GM23338 (cell line): ENCODE measurements around the gene FIP1L1. TPM values are rescaled to one million over a fixed set of nuclear protein-coding genes. Genes with fewer than 3 reads are reported as not detected.

Experiments used
- ATAC-seq: fragments of 200-7000 bp; cut with Tn5 transposase; 3 replicates; pipeline ENCODE4 v1.9.1; 2020
- DNase-seq: peaks from one replicate; pipeline ENCODE4 v3.0.0-alpha.2; 2015; ENCODE audit warnings: low spot score
- H2AFZ ChIP-seq: fragments of 200-600 bp; sonication (generic); 2 replicates; pipeline ENCODE4 v1.8.0; 2016; ENCODE audit warnings: antibody characterized with exemption, mild to moderate bottlenecking, moderate library complexity
- H3F3A ChIP-seq: fragments of 200-600 bp; sonication (generic); replicated peaks from 2 replicates; pipeline ENCODE4 v1.8.0; 2017; ENCODE audit warnings: antibody characterized with exemption, mixed run types, low read depth
- H3K27ac ChIP-seq: fragments of 200-600 bp; sonication (generic); 2 replicates; pipeline ENCODE4 v1.6.1; 2016; ENCODE audit warnings: low read depth
- H3K27me3 ChIP-seq: fragments of 200-600 bp; sonication (generic); 2 replicates; pipeline ENCODE4 v1.8.0; 2016; ENCODE audit warnings: mild to moderate bottlenecking, mixed run types, moderate library complexity; ENCODE audit not compliant: insufficient read depth
- H3K36me3 ChIP-seq: fragments of 200-600 bp; sonication (generic); 2 replicates; pipeline ENCODE4 v1.8.0; 2016; ENCODE audit warnings: mild to moderate bottlenecking; ENCODE audit not compliant: insufficient read depth
- H3K4me1 ChIP-seq: fragments of 200-600 bp; sonication (generic); 2 replicates; pipeline ENCODE4 v1.8.0; 2016; ENCODE audit warnings: mild to moderate bottlenecking, moderate library complexity; ENCODE audit not compliant: insufficient read depth
- H3K4me2 ChIP-seq: fragments of 200-600 bp; sonication (generic); 2 replicates; pipeline ENCODE4 v1.7.1; 2017; ENCODE audit warnings: mixed run types
- H3K4me3 ChIP-seq: fragments of 200-600 bp; sonication (generic); 2 replicates; pipeline ENCODE4 v1.6.1; 2016; ENCODE audit warnings: mixed run types
- H3K79me2 ChIP-seq: fragments of 200-600 bp; sonication (generic); replicated peaks from 2 replicates; pipeline ENCODE4 v1.8.0; 2017; ENCODE audit warnings: mild to moderate bottlenecking; ENCODE audit not compliant: insufficient read depth
- H3K9me2 ChIP-seq: fragments of 200-600 bp; sonication (generic); 2 replicates; pipeline ENCODE4 v1.8.0; 2017; ENCODE audit not compliant: insufficient read depth
- H4K20me1 ChIP-seq: fragments of 200-600 bp; sonication (generic); replicated peaks from 2 replicates; pipeline ENCODE4 v1.8.0; 2017; ENCODE audit warnings: mild to moderate bottlenecking; ENCODE audit not compliant: insufficient read depth
- H3K27ac Mint-ChIP-seq: 2 replicates; pipeline ENCODE4 v1.8.0; 2020; ENCODE audit warnings: inconsistent platforms, mild to moderate bottlenecking, moderate library complexity, mixed read lengths
- H3K27me3 Mint-ChIP-seq: 3 replicates; pipeline ENCODE4 v1.8.0; 2022; ENCODE audit warnings: low read depth, mild to moderate bottlenecking, moderate library complexity, mixed read lengths, inconsistent platforms; ENCODE audit not compliant: insufficient read depth, poor library complexity
- H3K36me3 Mint-ChIP-seq: 3 replicates; pipeline ENCODE4 v1.8.0; 2021; ENCODE audit warnings: low read depth, mild to moderate bottlenecking, inconsistent platforms, moderate library complexity, mixed read lengths
- H3K4me1 Mint-ChIP-seq: 3 replicates; pipeline ENCODE4 v1.8.0; 2020; ENCODE audit warnings: mild to moderate bottlenecking, inconsistent platforms, mixed read lengths
- H3K4me3 Mint-ChIP-seq: 3 replicates; pipeline ENCODE4 v1.8.0; 2021; ENCODE audit warnings: moderate library complexity, mild to moderate bottlenecking, inconsistent platforms, mixed read lengths
- H3K9me3 Mint-ChIP-seq: 3 replicates; pipeline ENCODE4 v1.8.0; 2020; ENCODE audit warnings: moderate library complexity, mild to moderate bottlenecking, inconsistent platforms, mixed read lengths
- CREB1 ChIP-seq: fragments of 250-450 bp; sonication (Bioruptor Pico); IDR thresholded peaks from 2 replicates; pipeline ENCODE4 v1.5.0; 2020; ENCODE audit warnings: low read depth, mild to moderate bottlenecking, moderate library complexity
- ETS1 ChIP-seq: IDR thresholded peaks from 2 replicates; pipeline ENCODE4 v1.6.1; 2016; ENCODE audit warnings: antibody characterized with exemption
- EZH2 ChIP-seq: fragments of 200-600 bp; sonication (generic); IDR thresholded peaks from one replicate; pipeline ENCODE4 v1.8.0; 2017; ENCODE audit warnings: antibody characterized with exemption, mild to moderate bottlenecking, low read depth; ENCODE audit not compliant: unreplicated experiment
- EZH2phosphoT487 ChIP-seq: fragments of 200-600 bp; sonication (generic); IDR thresholded peaks from one replicate; pipeline ENCODE4 v1.8.1; 2018; ENCODE audit warnings: antibody characterized with exemption; ENCODE audit not compliant: unreplicated experiment
- JUNB ChIP-seq: IDR thresholded peaks from one replicate; pipeline ENCODE4 v1.6.1; 2016; ENCODE audit warnings: antibody characterized with exemption; ENCODE audit not compliant: unreplicated experiment
- NANOG ChIP-seq: IDR thresholded peaks from 2 replicates; pipeline ENCODE4 v1.6.1; 2016; ENCODE audit warnings: antibody characterized with exemption, borderline replicate concordance
- POLR2AphosphoS5 ChIP-seq: IDR thresholded peaks from 2 replicates; pipeline ENCODE4 v1.6.1; 2016; ENCODE audit warnings: antibody characterized with exemption, low read depth
- STAT1 ChIP-seq: IDR thresholded peaks from one replicate; pipeline ENCODE4 v1.6.1; 2016; ENCODE audit warnings: antibody characterized with exemption; ENCODE audit not compliant: unreplicated experiment
- ZNF114 ChIP-seq: fragments of 250-450 bp; sonication (Bioruptor Pico); IDR thresholded peaks from 2 replicates; pipeline ENCODE4 v1.5.0; 2020; ENCODE audit warnings: mild to moderate bottlenecking, moderate library complexity
- ZNF331 ChIP-seq: fragments of 250-450 bp; sonication (Bioruptor Pico); IDR thresholded peaks from 2 replicates; pipeline ENCODE4 v1.5.0; 2020; ENCODE audit warnings: low read depth, mild to moderate bottlenecking, moderate library complexity
- ZNF462 ChIP-seq: fragments of 250-450 bp; sonication (Bioruptor Pico); IDR thresholded peaks from 2 replicates; pipeline ENCODE4 v1.5.0; 2020; ENCODE audit warnings: mild to moderate bottlenecking, moderate library complexity
- polyA plus RNA-seq: library from polyadenylated mRNA; unstranded; fragments of >200 nt; fragmentation: Nextera tagmentation; extraction: Ambion mirVana; gene quantifications from 2 replicates; pipeline ENCODE4 v1.2.1, GENCODE V29; 2016
- total RNA-seq: library from RNA; depleted of rRNA; stranded (reverse); fragments of >200 nt; shearing (Covaris generic); gene quantifications from 2 replicates; pipeline ENCODE4 v1.2.3, GENCODE V29; 2014
- TF ChIP-seq, protein P1 (sequence below), 2 experiments: fragments of 200-600 bp in 1 of 2; sonication (generic) in 1 of 2; conservative IDR thresholded peaks; 2 replicates each; pipeline versions ENCODE4 v1.5.1 to v1.6.1; 2016 to 2017; ENCODE audit warnings: antibody characterized with exemption in 2 of 2, low read depth in 2 of 2, mild to moderate bottlenecking in 2 of 2, moderate library complexity in 1 of 2
- TF ChIP-seq, protein P2 (sequence below): IDR thresholded peaks from one replicate; pipeline ENCODE4 v1.6.1; 2018; ENCODE audit warnings: antibody characterized with exemption; ENCODE audit not compliant: unreplicated experiment

Gene FIP1L1
- total and polyA plus RNA-seq, 2 experiments from 2014 or later: 43.3 to 54.0 TPM

GRCh38 chr4:53432528-53433424 is 55.3 kb downstream of the FIP1L1 start:
- DNase-seq: no peak
- Histone ChIP-seq H4K20me1 (peaks cover 14% of the 10 kb centered on the region), H3K9me2 (no peaks in the 10 kb centered on the region), H3F3A (no peaks in the 10 kb centered on the region), H3K4me2 (no peak overlapping the region), H3K4me3 (no peak overlapping the region), H2AFZ (no peak overlapping the region), H3K79me2 (peaks cover 6% of the 10 kb centered on the region; the same call in 1 of the 2 replicates), H3K27me3 (no peaks in the 10 kb centered on the region), H3K27ac (no peak overlapping the region), H3K36me3 (peaks cover 4% of the 10 kb centered on the region; the same call in 1 of the 2 replicates), H3K4me1 (no peaks in the 10 kb centered on the region)
- ATAC-seq: no peak
- Mint-ChIP-seq H3K4me1 (no peaks in the 10 kb centered on the region), H3K27ac (no peak overlapping the region), H3K4me3 (no peak overlapping the region), H3K36me3 (peaks cover 46% of the 10 kb centered on the region), H3K9me3 (no peaks in the 10 kb centered on the region; the same call in 2 of the 3 replicates), H3K27me3 (peaks cover 2% of the 10 kb centered on the region)
- TF ChIP-seq, protein P1, sequence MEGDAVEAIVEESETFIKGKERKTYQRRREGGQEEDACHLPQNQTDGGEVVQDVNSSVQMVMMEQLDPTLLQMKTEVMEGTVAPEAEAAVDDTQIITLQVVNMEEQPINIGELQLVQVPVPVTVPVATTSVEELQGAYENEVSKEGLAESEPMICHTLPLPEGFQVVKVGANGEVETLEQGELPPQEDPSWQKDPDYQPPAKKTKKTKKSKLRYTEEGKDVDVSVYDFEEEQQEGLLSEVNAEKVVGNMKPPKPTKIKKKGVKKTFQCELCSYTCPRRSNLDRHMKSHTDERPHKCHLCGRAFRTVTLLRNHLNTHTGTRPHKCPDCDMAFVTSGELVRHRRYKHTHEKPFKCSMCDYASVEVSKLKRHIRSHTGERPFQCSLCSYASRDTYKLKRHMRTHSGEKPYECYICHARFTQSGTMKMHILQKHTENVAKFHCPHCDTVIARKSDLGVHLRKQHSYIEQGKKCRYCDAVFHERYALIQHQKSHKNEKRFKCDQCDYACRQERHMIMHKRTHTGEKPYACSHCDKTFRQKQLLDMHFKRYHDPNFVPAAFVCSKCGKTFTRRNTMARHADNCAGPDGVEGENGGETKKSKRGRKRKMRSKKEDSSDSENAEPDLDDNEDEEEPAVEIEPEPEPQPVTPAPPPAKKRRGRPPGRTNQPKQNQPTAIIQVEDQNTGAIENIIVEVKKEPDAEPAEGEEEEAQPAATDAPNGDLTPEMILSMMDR (conservative IDR thresholded peaks at IDR 0.05; ENCODE audit: low read depth in 2 of 2): no peak
- TF ChIP-seq STAT1 (no peak), ZNF114 (CRISPR knock-in tag) (no peak), ZNF331 (CRISPR knock-in tag) (no peak), POLR2AphosphoS5 (no peak), ZNF462 (CRISPR knock-in tag) (no peak), ETS1 (no peak), EZH2phosphoT487 (no peak), NANOG (no peak), CREB1 (no peak), EZH2 (no peak), JUNB (no peak)
- TF ChIP-seq, protein P2, sequence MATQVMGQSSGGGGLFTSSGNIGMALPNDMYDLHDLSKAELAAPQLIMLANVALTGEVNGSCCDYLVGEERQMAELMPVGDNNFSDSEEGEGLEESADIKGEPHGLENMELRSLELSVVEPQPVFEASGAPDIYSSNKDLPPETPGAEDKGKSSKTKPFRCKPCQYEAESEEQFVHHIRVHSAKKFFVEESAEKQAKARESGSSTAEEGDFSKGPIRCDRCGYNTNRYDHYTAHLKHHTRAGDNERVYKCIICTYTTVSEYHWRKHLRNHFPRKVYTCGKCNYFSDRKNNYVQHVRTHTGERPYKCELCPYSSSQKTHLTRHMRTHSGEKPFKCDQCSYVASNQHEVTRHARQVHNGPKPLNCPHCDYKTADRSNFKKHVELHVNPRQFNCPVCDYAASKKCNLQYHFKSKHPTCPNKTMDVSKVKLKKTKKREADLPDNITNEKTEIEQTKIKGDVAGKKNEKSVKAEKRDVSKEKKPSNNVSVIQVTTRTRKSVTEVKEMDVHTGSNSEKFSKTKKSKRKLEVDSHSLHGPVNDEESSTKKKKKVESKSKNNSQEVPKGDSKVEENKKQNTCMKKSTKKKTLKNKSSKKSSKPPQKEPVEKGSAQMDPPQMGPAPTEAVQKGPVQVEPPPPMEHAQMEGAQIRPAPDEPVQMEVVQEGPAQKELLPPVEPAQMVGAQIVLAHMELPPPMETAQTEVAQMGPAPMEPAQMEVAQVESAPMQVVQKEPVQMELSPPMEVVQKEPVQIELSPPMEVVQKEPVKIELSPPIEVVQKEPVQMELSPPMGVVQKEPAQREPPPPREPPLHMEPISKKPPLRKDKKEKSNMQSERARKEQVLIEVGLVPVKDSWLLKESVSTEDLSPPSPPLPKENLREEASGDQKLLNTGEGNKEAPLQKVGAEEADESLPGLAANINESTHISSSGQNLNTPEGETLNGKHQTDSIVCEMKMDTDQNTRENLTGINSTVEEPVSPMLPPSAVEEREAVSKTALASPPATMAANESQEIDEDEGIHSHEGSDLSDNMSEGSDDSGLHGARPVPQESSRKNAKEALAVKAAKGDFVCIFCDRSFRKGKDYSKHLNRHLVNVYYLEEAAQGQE: no peak
